Calu3 (cell line): ENCODE measurements around the gene AEBP2. TPM values are rescaled to one million over a fixed set of nuclear protein-coding genes. Genes with fewer than 3 reads are reported as not detected.

Experiments used
- BruUV-seq: library from RNA; stranded (reverse); fragments of 400-500 nt; replicated peaks from 2 replicates; lab custom pipeline; 2021; lab: Mats Ljungman, UMichigan
- CTCF ChIA-PET: fragments of 300-600 bp; sonication (Branson Sonifier 250); formaldehyde crosslinking; loops from one replicate; lab custom pipeline; 2022; ENCODE audit warnings: antibody characterized with exemption; lab: Charles Lee
- DNase-seq: peaks from one replicate; pipeline ENCODE4 v3.0.0; 2022
- H3K27ac Mint-ChIP-seq: one replicate; pipeline ENCODE4 v1.8.0; 2022; ENCODE audit warnings: mixed read lengths; ENCODE audit not compliant: unreplicated experiment
- H3K27me3 Mint-ChIP-seq: one replicate; pipeline ENCODE4 v1.8.0; 2022; ENCODE audit warnings: mixed read lengths; ENCODE audit not compliant: unreplicated experiment
- H3K36me3 Mint-ChIP-seq: one replicate; pipeline ENCODE4 v1.8.0; 2022; ENCODE audit warnings: mild to moderate bottlenecking, moderate library complexity, mixed read lengths; ENCODE audit not compliant: insufficient read depth, unreplicated experiment
- H3K4me1 Mint-ChIP-seq: one replicate; pipeline ENCODE4 v1.8.0; 2022; ENCODE audit warnings: mild to moderate bottlenecking, low read depth, mixed read lengths; ENCODE audit not compliant: unreplicated experiment
- H3K4me3 Mint-ChIP-seq: one replicate; pipeline ENCODE4 v1.8.0; 2022; ENCODE audit warnings: mild to moderate bottlenecking, low read depth, moderate library complexity, mixed read lengths; ENCODE audit not compliant: unreplicated experiment
- H3K9me3 Mint-ChIP-seq: one replicate; pipeline ENCODE4 v1.8.0; 2022; ENCODE audit warnings: low read depth, mixed read lengths; ENCODE audit not compliant: unreplicated experiment
- CTCF ChIP-seq: fragments of 200-600 bp; IDR thresholded peaks from one replicate; pipeline ENCODE4 v1.8.0; 2022; ENCODE audit warnings: antibody characterized with exemption; ENCODE audit not compliant: unreplicated experiment
- intact Hi-C: fragments of 100-400 bp; cut with micrococcal nuclease; formaldehyde crosslinking; loops from one replicate; pipeline ENCODE4 v1.10.0; 2022; ENCODE audit not compliant: unreplicated experiment
- total RNA-seq: library from RNA; stranded (reverse); gene quantifications from 2 replicates; pipeline ENCODE4 v1.2.3, GENCODE V29; 2022

The AEBP2 gene
- total RNA-seq, 1 experiment from 2014 or later = 53.6 TPM

- DNase-seq = no peak
- Mint-ChIP-seq H3K4me1 (no peaks in the 10 kb centered on the region), H3K36me3 (peaks cover 4% of the 10 kb centered on the region), H3K27me3 (no peaks in the 10 kb centered on the region), H3K9me3 (no peaks in the 10 kb centered on the region), H3K4me3 (no peak overlapping the region), H3K27ac (no peak overlapping the region)
- intact Hi-C loops = no loop called here
- CTCF ChIA-PET = interaction anchor here (0.6 kb wide), 1 partner anchor 92 kb away, joined by 3 read pairs; no protein-coding TSS in a partner anchor
- no peak for TF ChIP-seq CTCF
- BruUV-seq = no TSS peak
These were observed 105.1 kb downstream of the AEBP2 start for GRCh38 chr12:19544353-19544752.

- Mint-ChIP-seq H3K4me1 (no peaks in the 10 kb centered on the region), H3K9me3 (no peaks in the 10 kb centered on the region), H3K4me3 (no peak overlapping the region), H3K36me3 (peaks cover 4% of the 10 kb centered on the region), H3K27me3 (no peaks in the 10 kb centered on the region), H3K27ac (no peak overlapping the region)
- no peak for TF ChIP-seq CTCF
- CTCF ChIA-PET = no interaction called here
- intact Hi-C loops = no loop called here
- no peak for DNase-seq
- BruUV-seq = no TSS peak
These were observed 106.0 kb downstream of the AEBP2 start for GRCh38 chr12:19545301-19545700.

GRCh38 chr12:19546027-19546426, 106.7 kb downstream of the AEBP2 start:
- Mint-ChIP-seq H3K9me3 (no peaks in the 10 kb centered on the region), H3K4me1 (no peaks in the 10 kb centered on the region), H3K36me3 (peaks cover 4% of the 10 kb centered on the region), H3K4me3 (no peak overlapping the region), H3K27me3 (no peaks in the 10 kb centered on the region), H3K27ac (no peak overlapping the region)
- DNase-seq = no peak
- TF ChIP-seq CTCF = no peak
- BruUV-seq = no TSS peak
- intact Hi-C loops = no loop called here
- CTCF ChIA-PET = interaction anchor here (0.6 kb wide), 1 partner anchor 138 kb away, joined by 3 read pairs; no protein-coding TSS in a partner anchor

GRCh38 chr12:19546611-19547162, 107.4 kb downstream of the AEBP2 start:
- peaks cover under 1% of the 10 kb centered on the region for H3K36me3 Mint-ChIP-seq
- TF ChIP-seq CTCF = no peak
- no TSS peak for BruUV-seq
- H3K27me3 Mint-ChIP-seq = no peaks in the 10 kb centered on the region
- no peak overlapping the region for H3K27ac Mint-ChIP-seq
- H3K4me3 Mint-ChIP-seq = no peak overlapping the region
- intact Hi-C loops = no loop called here
- H3K9me3 Mint-ChIP-seq = no peaks in the 10 kb centered on the region
- no peak for DNase-seq
- no peaks in the 10 kb centered on the region for H3K4me1 Mint-ChIP-seq
- CTCF ChIA-PET = interaction anchor here (0.6 kb wide), 1 partner anchor 138 kb away, joined by 3 read pairs; no protein-coding TSS in a partner anchor
